ENCODE measurements around the gene SETD5.
A peak's percentile ranks its signal among the peaks of the same experiment; 100 is the strongest.

The SETD5 gene

GRCh38 chr3:9388562-9389272 is 8.7 kb upstream of the SETD5 start:
- no peak for DNase-seq (ENCODE audit: extremely low read depth in 1 of 2, low read depth in 1 of 2)

GRCh38 chr3:9390265-9390888 is 7.0 kb upstream of the SETD5 start:
- DNase-seq (ENCODE audit: extremely low read depth in 1 of 2, low read depth in 1 of 2) = no peak

- DNase-seq (ENCODE audit: extremely low read depth in 1 of 2, low read depth in 1 of 2) = no peak
These were observed 5.4 kb upstream of the SETD5 start for GRCh38 chr3:9392041-9392440.

GRCh38 chr3:9395570-9396300 is 1.7 kb upstream of the SETD5 start:
- DNase-seq (ENCODE audit: extremely low read depth in 1 of 2, low read depth in 1 of 2) = no peak

- DNase-seq (ENCODE audit: extremely low read depth in 1 of 2, low read depth in 1 of 2) = peak in 1 of 2 donors; percentile 53
These were observed 1.1 kb upstream of the SETD5 start for GRCh38 chr3:9396301-9396631.

GRCh38 chr3:9396632-9397331 is 633 bp upstream of the SETD5 start:
- peak; percentile 94 to 99 for DNase-seq (ENCODE audit: extremely low read depth in 1 of 2, low read depth in 1 of 2)

GRCh38 chr3:9397906-9398699 is 688 bp downstream of the SETD5 start:
- DNase-seq (ENCODE audit: extremely low read depth in 1 of 2, low read depth in 1 of 2) = peak in 1 of 2 donors; percentile 17

- no peak for DNase-seq (ENCODE audit: extremely low read depth in 1 of 2, low read depth in 1 of 2)
These were observed 1.4 kb downstream of the SETD5 start for GRCh38 chr3:9398700-9399336.

GRCh38 chr3:9399337-9399703 is 1.9 kb downstream of the SETD5 start:
- no peak for DNase-seq (ENCODE audit: extremely low read depth in 1 of 2, low read depth in 1 of 2)

GRCh38 chr3:9399746-9400145 is 2.3 kb downstream of the SETD5 start:
- no peak for DNase-seq (ENCODE audit: extremely low read depth in 1 of 2, low read depth in 1 of 2)

GRCh38 chr3:9400616-9401015 is 3.2 kb downstream of the SETD5 start:
- DNase-seq (ENCODE audit: extremely low read depth in 1 of 2, low read depth in 1 of 2) = no peak

- DNase-seq (ENCODE audit: extremely low read depth in 1 of 2, low read depth in 1 of 2) = no peak
These were observed 4.6 kb downstream of the SETD5 start for GRCh38 chr3:9401986-9402385.

- no peak for DNase-seq (ENCODE audit: extremely low read depth in 1 of 2, low read depth in 1 of 2)
These were observed 5.2 kb downstream of the SETD5 start for GRCh38 chr3:9402410-9403228.

GRCh38 chr3:9403463-9403862 is 6.0 kb downstream of the SETD5 start:
- no peak for DNase-seq (ENCODE audit: extremely low read depth in 1 of 2, low read depth in 1 of 2)

- no peak for DNase-seq (ENCODE audit: extremely low read depth in 1 of 2, low read depth in 1 of 2)
These were observed 7.3 kb downstream of the SETD5 start for GRCh38 chr3:9404680-9405079.

GRCh38 chr3:9405756-9406155 is 8.3 kb downstream of the SETD5 start:
- no peak for DNase-seq (ENCODE audit: extremely low read depth in 1 of 2, low read depth in 1 of 2)

- no peak for DNase-seq (ENCODE audit: extremely low read depth in 1 of 2, low read depth in 1 of 2)
These were observed 9.6 kb downstream of the SETD5 start for GRCh38 chr3:9406856-9407626.

GRCh38 chr3:9408061-9408460 is 10.6 kb downstream of the SETD5 start:
- no peak for DNase-seq (ENCODE audit: extremely low read depth in 1 of 2, low read depth in 1 of 2)

GRCh38 chr3:9408546-9408945 is 11.1 kb downstream of the SETD5 start:
- no peak for DNase-seq (ENCODE audit: extremely low read depth in 1 of 2, low read depth in 1 of 2)

All from activated CD8-positive, alpha-beta memory T cell treated with anti-CD3 and anti-CD28 coated beads for 1 hour (primary cell).